Measurements from ENCODE around the gene NDUFS7. TPM values are rescaled to one million over a fixed set of nuclear protein-coding genes. Genes with fewer than 3 reads are reported as not detected.

NDUFS7 gene
- polyA plus RNA-seq, 1 experiment, result 59.6 TPM

- TF ChIP-seq, protein P1, sequence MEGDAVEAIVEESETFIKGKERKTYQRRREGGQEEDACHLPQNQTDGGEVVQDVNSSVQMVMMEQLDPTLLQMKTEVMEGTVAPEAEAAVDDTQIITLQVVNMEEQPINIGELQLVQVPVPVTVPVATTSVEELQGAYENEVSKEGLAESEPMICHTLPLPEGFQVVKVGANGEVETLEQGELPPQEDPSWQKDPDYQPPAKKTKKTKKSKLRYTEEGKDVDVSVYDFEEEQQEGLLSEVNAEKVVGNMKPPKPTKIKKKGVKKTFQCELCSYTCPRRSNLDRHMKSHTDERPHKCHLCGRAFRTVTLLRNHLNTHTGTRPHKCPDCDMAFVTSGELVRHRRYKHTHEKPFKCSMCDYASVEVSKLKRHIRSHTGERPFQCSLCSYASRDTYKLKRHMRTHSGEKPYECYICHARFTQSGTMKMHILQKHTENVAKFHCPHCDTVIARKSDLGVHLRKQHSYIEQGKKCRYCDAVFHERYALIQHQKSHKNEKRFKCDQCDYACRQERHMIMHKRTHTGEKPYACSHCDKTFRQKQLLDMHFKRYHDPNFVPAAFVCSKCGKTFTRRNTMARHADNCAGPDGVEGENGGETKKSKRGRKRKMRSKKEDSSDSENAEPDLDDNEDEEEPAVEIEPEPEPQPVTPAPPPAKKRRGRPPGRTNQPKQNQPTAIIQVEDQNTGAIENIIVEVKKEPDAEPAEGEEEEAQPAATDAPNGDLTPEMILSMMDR (IDR thresholded peaks at IDR 0.05; ENCODE audit: insufficient read depth, low read depth, low read length), result no peak
- Histone ChIP-seq H3K27me3 (ENCODE audit: control insufficient read depth, insufficient read depth, low read length) (no peaks in the 10 kb centered on the region), H3K4me3 (ENCODE audit: low read depth, low read length) (no peak overlapping the region), H3K36me3 (ENCODE audit: control insufficient read depth, insufficient read depth, low read length) (peaks cover 6% of the 10 kb centered on the region)
- POLR2A ChIA-PET, result no interaction called here
- CTCF ChIA-PET, result no interaction called here
- no peak for DNase-seq (ENCODE audit: low read depth)
These were observed 3.7 kb upstream of the NDUFS7 start for GRCh38 chr19:1379961-1380489.

DNA sequence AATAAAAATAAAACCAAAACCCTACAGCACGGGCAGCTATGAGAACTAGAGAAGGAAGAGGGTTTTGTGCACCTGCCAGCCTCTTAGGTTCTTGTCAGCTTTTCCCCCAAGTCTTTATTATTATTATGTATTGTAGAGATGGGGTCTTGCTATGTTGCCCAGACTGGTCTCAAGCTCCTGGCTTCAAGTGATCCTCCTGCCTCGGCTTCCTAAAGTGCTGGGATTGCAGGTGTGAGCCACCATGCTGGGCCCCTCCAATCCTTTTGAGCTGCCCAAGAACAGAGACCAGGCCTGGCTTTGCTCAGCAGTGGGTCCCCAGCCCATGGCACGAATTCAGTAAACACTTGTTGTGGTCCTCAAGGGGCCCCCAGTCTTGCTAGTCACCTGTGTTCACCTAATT, 1.5 kb upstream of the NDUFS7 start:
- H3K4me3 ChIP-seq (ENCODE audit: low read depth, low read length), result no peak overlapping the region
- POLR2A ChIA-PET, result no interaction called here
- H3K27me3 ChIP-seq (ENCODE audit: control insufficient read depth, insufficient read depth, low read length), result no peaks in the 10 kb centered on the region
- H3K36me3 ChIP-seq (ENCODE audit: control insufficient read depth, insufficient read depth, low read length), result peaks cover 3% of the 10 kb centered on the region
- CTCF ChIA-PET, result interaction anchor here (0.6 to 2.4 kb wide), 5 partner anchors 10 to 67 kb away, joined by 3 to 9 read pairs (median 4); no protein-coding TSS in a partner anchor
- no peak for DNase-seq (ENCODE audit: low read depth)
- TF ChIP-seq, protein P1 (IDR thresholded peaks at IDR 0.05; ENCODE audit: insufficient read depth, low read depth, low read length), result no peak

DNA sequence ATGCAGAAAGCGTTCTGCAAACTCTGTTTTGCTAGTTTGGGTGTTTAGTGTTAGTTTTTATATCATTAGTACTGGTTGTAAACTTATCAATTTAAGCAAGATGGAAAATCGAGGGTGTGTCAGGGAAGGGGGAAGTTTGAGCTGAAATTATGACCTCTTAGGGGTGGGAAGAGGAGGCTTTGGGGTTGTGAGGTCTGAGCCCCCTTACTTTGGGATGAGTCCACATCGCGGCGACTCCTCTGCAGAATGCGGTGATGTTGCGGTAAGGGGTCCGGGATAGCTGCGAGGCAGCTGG, 743 bp upstream of the NDUFS7 start:
- no peak overlapping the region for H3K4me3 ChIP-seq (ENCODE audit: low read depth, low read length)
- ChIA-PET POLR2A (interaction anchor here (0.6 kb wide), 1 partner anchor 113 kb away, joined by 3 read pairs; no protein-coding TSS in a partner anchor), CTCF (interaction anchor here (0.8 to 2.4 kb wide), 5 partner anchors 10 to 68 kb away, joined by 3 to 9 read pairs (median 4); no protein-coding TSS in a partner anchor)
- TF ChIP-seq, protein P1 (IDR thresholded peaks at IDR 0.05; ENCODE audit: insufficient read depth, low read depth, low read length), result no peak
- no peak for DNase-seq (ENCODE audit: low read depth)
- no peaks in the 10 kb centered on the region for H3K27me3 ChIP-seq (ENCODE audit: control insufficient read depth, insufficient read depth, low read length)
- peaks cover 2% of the 10 kb centered on the region for H3K36me3 ChIP-seq (ENCODE audit: control insufficient read depth, insufficient read depth, low read length)

DNA sequence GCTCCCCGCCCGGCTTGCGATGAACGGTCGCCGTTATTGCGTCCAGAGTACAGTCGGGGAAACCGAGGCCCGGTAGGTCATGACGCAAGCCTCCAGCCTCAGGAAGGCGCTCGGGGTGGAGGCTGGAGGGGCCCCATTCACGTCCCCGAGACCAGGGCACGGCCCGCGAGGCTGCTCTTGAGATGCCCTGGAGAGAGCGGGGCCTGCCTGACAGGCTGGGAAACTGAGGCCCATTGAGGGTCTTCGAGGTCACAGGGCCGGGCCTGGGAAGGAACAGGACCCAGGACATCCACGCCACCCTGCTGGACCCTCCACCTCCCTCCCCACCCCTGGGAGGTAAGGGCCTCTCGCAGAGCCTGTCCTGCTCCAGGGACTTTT, 367 bp downstream of the NDUFS7 start:
- TF ChIP-seq, protein P1 (IDR thresholded peaks at IDR 0.05; ENCODE audit: insufficient read depth, low read depth, low read length), result no peak
- peak overlapping the region; percentile 97 for H3K4me3 ChIP-seq (ENCODE audit: low read depth, low read length)
- no peak for DNase-seq (ENCODE audit: low read depth)
- H3K27me3 ChIP-seq (ENCODE audit: control insufficient read depth, insufficient read depth, low read length), result no peaks in the 10 kb centered on the region
- ChIA-PET CTCF (no interaction called here), POLR2A (no interaction called here)
- peaks cover 7% of the 10 kb centered on the region for H3K36me3 ChIP-seq (ENCODE audit: control insufficient read depth, insufficient read depth, low read length)

- DNase-seq (ENCODE audit: low read depth), result no peak
- Histone ChIP-seq H3K36me3 (ENCODE audit: control insufficient read depth, insufficient read depth, low read length) (peaks cover 10% of the 10 kb centered on the region), H3K27me3 (ENCODE audit: control insufficient read depth, insufficient read depth, low read length) (no peaks in the 10 kb centered on the region), H3K4me3 (ENCODE audit: low read depth, low read length) (peak overlapping the region; percentile 97)
- ChIA-PET CTCF (interaction anchor here (1.2 kb wide), 1 partner anchor 105 kb away, joined by 3 read pairs; no protein-coding TSS in a partner anchor), POLR2A (no interaction called here)
- TF ChIP-seq, protein P1 (IDR thresholded peaks at IDR 0.05; ENCODE audit: insufficient read depth, low read depth, low read length), result no peak
These were observed 887 bp downstream of the NDUFS7 start for GRCh38 chr19:1384478-1385110.
